ENCODE data around the gene RNPS1.

Gene RNPS1

DNA sequence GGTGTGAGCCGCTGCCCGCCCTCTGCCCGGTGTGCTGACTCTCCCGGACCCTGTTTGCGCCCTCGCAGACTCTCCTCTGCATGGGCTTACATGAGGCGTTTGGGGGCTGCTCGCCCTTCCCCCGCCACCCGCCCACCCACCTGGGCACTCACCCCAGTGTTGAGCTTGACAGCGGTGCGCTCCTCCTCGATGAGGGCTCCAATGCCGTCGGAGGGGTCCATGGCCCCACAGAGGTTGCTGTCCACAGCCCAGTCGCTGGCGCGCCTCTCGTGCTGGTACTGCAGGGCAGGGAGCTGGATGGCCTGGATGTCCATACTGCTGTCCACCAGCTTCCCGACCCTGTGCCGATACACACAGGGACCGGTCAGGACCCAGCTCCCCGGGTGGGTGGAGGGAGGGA is 21.4 kb upstream of the RNPS1 start:
- H3K27me3 ChIP-seq (replicated peaks) = no peaks in the 10 kb centered on the region
- no peak for DNase-seq
- no peaks in the 10 kb centered on the region for H3K36me3 ChIP-seq (replicated peaks)
- no peak overlapping the region for H3K4me3 ChIP-seq (ENCODE audit: low read depth, low read length)
- TF ChIP-seq, protein P1, sequence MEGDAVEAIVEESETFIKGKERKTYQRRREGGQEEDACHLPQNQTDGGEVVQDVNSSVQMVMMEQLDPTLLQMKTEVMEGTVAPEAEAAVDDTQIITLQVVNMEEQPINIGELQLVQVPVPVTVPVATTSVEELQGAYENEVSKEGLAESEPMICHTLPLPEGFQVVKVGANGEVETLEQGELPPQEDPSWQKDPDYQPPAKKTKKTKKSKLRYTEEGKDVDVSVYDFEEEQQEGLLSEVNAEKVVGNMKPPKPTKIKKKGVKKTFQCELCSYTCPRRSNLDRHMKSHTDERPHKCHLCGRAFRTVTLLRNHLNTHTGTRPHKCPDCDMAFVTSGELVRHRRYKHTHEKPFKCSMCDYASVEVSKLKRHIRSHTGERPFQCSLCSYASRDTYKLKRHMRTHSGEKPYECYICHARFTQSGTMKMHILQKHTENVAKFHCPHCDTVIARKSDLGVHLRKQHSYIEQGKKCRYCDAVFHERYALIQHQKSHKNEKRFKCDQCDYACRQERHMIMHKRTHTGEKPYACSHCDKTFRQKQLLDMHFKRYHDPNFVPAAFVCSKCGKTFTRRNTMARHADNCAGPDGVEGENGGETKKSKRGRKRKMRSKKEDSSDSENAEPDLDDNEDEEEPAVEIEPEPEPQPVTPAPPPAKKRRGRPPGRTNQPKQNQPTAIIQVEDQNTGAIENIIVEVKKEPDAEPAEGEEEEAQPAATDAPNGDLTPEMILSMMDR (IDR thresholded peaks at IDR 0.05; ENCODE audit: low read depth, low read length, missing control alignments) = no peak
- H3K27ac ChIP-seq = no peak overlapping the region
- in situ Hi-C loops (cut with HindIII; ENCODE audit: low pct_ligation_motif_present, low sequenced_read_pairs) = no loop called here

GRCh38 chr16:2288726-2289125 is 20.8 kb upstream of the RNPS1 start:
- Histone ChIP-seq H3K4me3 (ENCODE audit: low read depth, low read length) (no peak overlapping the region), H3K27ac (no peak overlapping the region), H3K36me3 (replicated peaks) (no peaks in the 10 kb centered on the region), H3K27me3 (replicated peaks) (no peaks in the 10 kb centered on the region)
- no peak for DNase-seq
- in situ Hi-C loops (cut with HindIII; ENCODE audit: low pct_ligation_motif_present, low sequenced_read_pairs) = no loop called here
- TF ChIP-seq, protein P1 (IDR thresholded peaks at IDR 0.05; ENCODE audit: low read depth, low read length, missing control alignments) = no peak

DNA sequence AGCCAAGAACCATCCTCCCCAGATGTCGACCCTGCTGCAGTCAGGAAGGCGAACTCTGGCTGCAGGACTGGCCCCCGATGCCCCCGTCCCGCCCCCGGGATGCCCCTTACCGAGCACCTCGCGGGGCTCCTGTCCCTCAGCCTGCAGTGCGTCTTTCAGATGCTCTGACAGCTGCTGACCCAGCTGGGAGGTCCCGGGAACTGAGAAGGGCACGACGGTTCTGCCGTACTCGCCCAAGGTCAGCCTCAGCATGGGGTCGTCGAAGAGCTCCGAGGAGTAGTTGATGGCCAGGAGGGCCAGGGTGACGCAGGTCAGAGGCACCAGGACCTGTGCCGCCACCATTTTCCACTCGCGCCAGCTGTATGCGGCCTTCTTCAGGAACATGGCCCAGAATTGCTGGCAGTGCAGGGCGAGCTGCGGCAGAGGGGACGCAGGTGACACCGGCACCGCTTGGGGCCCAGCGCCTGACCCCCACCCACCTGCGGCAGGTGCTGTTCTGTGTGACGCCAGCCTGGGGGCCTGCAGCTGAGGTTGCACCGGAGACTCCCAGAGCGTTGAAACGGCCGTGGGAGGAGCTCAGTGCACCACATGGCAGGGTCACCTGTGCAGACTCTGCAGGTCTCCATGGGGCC is 20.1 kb upstream of the RNPS1 start:
- no peak overlapping the region for H3K27ac ChIP-seq
- in situ Hi-C loops (cut with HindIII; ENCODE audit: low pct_ligation_motif_present, low sequenced_read_pairs) = no loop called here
- TF ChIP-seq, protein P1 (IDR thresholded peaks at IDR 0.05; ENCODE audit: low read depth, low read length, missing control alignments) = no peak
- H3K36me3 ChIP-seq (replicated peaks) = no peaks in the 10 kb centered on the region
- no peak for DNase-seq
- no peaks in the 10 kb centered on the region for H3K27me3 ChIP-seq (replicated peaks)
- no peak overlapping the region for H3K4me3 ChIP-seq (ENCODE audit: low read depth, low read length)

- Histone ChIP-seq H3K36me3 (replicated peaks) (no peaks in the 10 kb centered on the region), H3K4me3 (ENCODE audit: low read depth, low read length) (no peak overlapping the region), H3K27me3 (replicated peaks) (no peaks in the 10 kb centered on the region), H3K27ac (no peak overlapping the region)
- in situ Hi-C loops (cut with HindIII; ENCODE audit: low pct_ligation_motif_present, low sequenced_read_pairs) = no loop called here
- no peak for DNase-seq
- TF ChIP-seq, protein P1 (IDR thresholded peaks at IDR 0.05; ENCODE audit: low read depth, low read length, missing control alignments) = no peak
Measured at GRCh38 chr16:2286550-2286949, 18.6 kb upstream of the RNPS1 start.

DNA sequence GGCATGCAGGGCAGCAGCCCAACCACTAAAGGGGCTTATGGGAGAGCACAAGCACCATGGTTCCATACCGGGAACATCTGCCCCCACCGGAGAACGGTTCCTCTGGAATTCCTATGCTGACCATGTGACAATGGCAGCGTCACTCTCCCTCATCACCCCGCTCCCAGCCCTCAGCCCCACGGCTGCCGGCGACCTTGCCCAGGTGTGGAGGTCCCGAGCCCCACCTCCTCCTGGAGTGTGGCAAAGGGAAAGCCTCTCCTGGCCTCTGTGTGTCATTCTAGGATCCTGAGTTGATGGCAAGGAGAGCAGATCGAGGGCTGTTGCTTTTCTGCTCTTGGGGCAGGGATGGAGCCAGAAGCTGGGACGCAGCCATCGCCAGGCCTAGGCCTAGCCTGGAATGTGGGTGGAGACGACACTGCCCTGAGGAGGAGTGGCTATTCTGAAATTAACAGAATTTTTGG is 17.8 kb upstream of the RNPS1 start:
- Histone ChIP-seq H3K4me3 (ENCODE audit: low read depth, low read length) (no peak overlapping the region), H3K36me3 (replicated peaks) (no peaks in the 10 kb centered on the region), H3K27me3 (replicated peaks) (no peaks in the 10 kb centered on the region), H3K27ac (no peak overlapping the region)
- TF ChIP-seq, protein P1 (IDR thresholded peaks at IDR 0.05; ENCODE audit: low read depth, low read length, missing control alignments) = no peak
- no peak for DNase-seq
- in situ Hi-C loops (cut with HindIII; ENCODE audit: low pct_ligation_motif_present, low sequenced_read_pairs) = no loop called here

All from brain microvascular endothelial cell (primary cell).